Fibroblast of the aortic adventitia (primary cell): Measurements from ENCODE around the gene ITCH. TPM values are rescaled to one million over a fixed set of nuclear protein-coding genes. Genes with fewer than 3 reads are reported as not detected.
"Not testable (repeated sequence)": the region's sequence is repeated elsewhere in the genome, so short reads cannot be mapped to it uniquely, and the experiment has no call there.

ENCODE experiments used
- DNase-seq: peaks from one replicate; pipeline ENCODE4 v3.0.0-alpha.2; 2010; ENCODE audit warnings: low read depth
- H3K4me3 ChIP-seq: 2 replicates; pipeline ENCODE4 v1.5.1; 2011; ENCODE audit warnings: low read depth, mild to moderate bottlenecking, control low read depth, low read length, moderate library complexity
- CTCF ChIP-seq: IDR thresholded peaks from 2 replicates; pipeline ENCODE4 v1.5.1; 2011; ENCODE audit warnings: mild to moderate bottlenecking, low read length, control low read depth, inconsistent platforms; ENCODE audit not compliant: insufficient read depth
- total RNA-seq: library from RNA; depleted of rRNA; stranded (reverse); fragments of >200 nt; gene quantifications from 2 replicates; pipeline ENCODE4 v1.2.3, GENCODE V29; 2012; ENCODE audit warnings: low replicate concordance

ITCH gene
- total RNA-seq, 1 donor, result 70.7 TPM

DNA sequence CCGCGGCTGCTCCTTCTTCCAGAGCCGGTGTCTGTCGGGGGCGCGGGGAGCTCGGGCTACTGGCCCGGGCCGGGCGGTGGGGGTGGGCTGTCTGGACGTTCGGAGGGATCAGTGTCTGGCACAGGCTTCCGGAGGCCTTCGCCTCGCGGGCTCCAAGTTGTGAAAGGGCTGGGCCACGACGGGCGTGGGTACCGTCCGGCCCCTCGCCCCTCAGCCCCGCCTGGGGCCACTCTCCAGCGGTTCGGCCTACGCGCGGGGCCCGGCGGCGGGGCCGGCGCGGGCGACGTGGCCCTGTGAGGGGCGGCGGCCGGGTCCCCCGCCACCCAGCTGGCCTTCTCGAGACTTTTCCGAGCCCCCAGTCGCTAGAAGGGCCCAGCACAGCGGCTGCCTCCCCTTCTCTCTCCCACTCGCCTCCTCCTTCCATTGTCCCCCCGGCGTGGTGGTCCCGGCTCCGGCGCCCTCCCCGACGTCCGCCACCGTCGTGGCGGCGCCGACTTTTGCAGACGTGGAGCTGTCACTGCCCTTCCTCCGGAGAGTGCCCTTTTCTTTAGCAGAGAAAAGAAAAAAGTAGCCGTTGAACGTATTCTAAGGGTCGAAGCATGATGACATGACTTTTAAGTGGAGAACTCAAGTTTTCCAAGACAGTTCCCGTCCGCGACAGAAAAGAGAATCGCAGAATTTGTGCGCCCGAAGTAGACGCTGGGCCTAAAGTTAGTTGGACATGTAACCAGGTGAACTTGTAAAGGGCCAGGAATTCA lies 571 bp downstream of the ITCH start:
- DNase-seq, result peak; percentile 54

DNA sequence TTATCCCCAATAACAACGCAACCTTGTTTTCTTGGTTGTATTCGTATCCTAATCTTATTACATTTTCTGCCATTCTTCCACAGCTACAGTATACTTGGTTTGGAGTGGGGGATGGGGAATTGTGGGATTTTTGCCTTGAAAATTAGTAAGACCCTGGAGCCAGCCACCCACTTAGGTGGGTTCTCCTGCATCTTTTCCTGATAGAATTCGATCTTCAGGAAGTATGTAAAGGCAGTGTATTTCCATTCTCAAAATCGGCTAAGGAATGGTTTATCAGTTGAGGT lies 1.1 kb downstream of the ITCH start:
- peak overlapping the region; percentile 85 for H3K4me3 ChIP-seq
- no peak for DNase-seq
- no peak for TF ChIP-seq CTCF

More for the DNA sequence above, 571 bp downstream of the ITCH start:
- TF ChIP-seq CTCF, result no peak
- H3K4me3 ChIP-seq, result peak overlapping the region; percentile 85

- H3K4me3 ChIP-seq, result no peak overlapping the region
- no peak for TF ChIP-seq CTCF
- no peak for DNase-seq
These were observed 2.7 kb downstream of the ITCH start for GRCh38 chr20:34365765-34366213.

GRCh38 chr20:34367155-34367554 lies 4.1 kb downstream of the ITCH start:
- TF ChIP-seq CTCF, result no peak
- DNase-seq, result no peak
- H3K4me3 ChIP-seq, result no peak overlapping the region

DNA sequence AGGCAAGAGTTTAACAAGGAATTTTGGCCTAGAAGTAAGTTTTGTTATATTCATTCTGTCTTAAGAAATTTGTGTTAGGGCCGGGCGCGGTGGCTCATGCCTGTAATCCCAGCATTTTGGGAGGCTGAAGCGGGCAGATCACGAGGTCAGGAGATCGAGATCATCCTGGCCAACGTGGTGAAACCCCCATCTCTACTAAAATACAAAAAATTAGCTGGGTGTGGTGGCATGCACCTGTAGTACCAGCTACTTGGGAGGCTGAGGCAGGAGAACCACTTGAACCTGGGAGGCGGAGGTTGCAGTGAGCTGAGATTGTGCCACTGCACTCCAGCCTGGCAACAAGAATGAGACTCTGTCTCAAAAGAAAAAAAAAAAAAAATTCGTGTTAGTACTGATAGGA lies 4.8 kb downstream of the ITCH start:
- DNase-seq, H3K4me3 ChIP-seq: not testable (repeated sequence)

DNA sequence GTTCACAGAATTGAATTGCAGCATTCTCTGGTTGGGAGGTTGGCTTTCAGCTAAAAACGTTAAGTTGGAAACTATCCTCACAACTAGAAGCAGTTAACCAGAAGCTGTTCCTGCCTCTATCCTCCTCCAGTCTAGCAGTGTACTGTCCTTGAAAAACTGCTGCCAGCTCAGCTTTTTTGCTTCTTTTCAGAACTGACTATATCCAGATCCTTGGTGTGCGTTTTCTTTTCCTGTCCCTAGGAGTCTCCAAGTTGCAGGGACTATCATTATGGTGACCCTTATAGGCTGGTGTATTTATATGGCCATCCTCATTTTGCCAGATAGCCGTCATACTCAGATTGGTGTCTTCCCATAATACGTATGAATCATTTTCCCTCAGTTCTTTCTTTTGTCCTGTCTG lies 5.5 kb downstream of the ITCH start:
- no peak for TF ChIP-seq CTCF
- no peak for DNase-seq
- H3K4me3 ChIP-seq, result no peak overlapping the region

GRCh38 chr20:34369265-34369664 lies 6.2 kb downstream of the ITCH start:
- TF ChIP-seq CTCF, result no peak
- no peak overlapping the region for H3K4me3 ChIP-seq
- no peak for DNase-seq
